ENCODE data around the gene INO80.

- TF ChIP-seq, protein P1, sequence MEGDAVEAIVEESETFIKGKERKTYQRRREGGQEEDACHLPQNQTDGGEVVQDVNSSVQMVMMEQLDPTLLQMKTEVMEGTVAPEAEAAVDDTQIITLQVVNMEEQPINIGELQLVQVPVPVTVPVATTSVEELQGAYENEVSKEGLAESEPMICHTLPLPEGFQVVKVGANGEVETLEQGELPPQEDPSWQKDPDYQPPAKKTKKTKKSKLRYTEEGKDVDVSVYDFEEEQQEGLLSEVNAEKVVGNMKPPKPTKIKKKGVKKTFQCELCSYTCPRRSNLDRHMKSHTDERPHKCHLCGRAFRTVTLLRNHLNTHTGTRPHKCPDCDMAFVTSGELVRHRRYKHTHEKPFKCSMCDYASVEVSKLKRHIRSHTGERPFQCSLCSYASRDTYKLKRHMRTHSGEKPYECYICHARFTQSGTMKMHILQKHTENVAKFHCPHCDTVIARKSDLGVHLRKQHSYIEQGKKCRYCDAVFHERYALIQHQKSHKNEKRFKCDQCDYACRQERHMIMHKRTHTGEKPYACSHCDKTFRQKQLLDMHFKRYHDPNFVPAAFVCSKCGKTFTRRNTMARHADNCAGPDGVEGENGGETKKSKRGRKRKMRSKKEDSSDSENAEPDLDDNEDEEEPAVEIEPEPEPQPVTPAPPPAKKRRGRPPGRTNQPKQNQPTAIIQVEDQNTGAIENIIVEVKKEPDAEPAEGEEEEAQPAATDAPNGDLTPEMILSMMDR (conservative IDR thresholded peaks at IDR 0.05; ENCODE audit: low read length), result no peak
- TF ChIP-seq EZH2phosphoT487 (IDR thresholded peaks at IDR 0.05; ENCODE audit: borderline replicate concordance, low read depth, low read length), result no peak
Measured at GRCh38 chr15:40942878-40943277, 173.2 kb downstream of the INO80 start.

Data from OCI-LY7 (cell line).